Measurements from ENCODE around the gene MTAP. TPM values are rescaled to one million over a fixed set of nuclear protein-coding genes. Genes with fewer than 3 reads are reported as not detected.

Gene MTAP
- polyA plus RNA-seq, 1 donor from 2014 or later = 7.7 TPM

DNA sequence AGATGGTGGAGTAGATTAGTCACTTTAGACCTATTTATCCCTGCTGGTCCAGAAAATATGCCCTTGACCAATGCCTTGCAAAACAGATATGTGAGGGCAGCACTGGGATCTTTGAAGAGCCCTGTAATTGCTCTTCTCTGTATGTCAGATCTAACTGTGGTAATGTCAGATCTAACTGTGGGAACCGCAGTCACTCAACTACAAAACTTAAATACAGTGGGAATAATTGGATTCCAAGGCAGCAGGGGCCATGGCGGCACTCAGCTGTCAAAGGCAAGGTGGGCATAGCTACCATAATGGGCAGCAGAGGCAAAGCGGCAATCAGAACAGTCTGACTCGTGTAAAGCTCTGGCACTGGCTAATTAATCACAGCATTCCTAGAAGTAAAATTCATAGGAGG, 46.2 kb downstream of the MTAP start:
- no peak for TF ChIP-seq TAF1 (IDR thresholded peaks at IDR 0.05; ENCODE audit: low read depth)
- TF ChIP-seq, protein P1, sequence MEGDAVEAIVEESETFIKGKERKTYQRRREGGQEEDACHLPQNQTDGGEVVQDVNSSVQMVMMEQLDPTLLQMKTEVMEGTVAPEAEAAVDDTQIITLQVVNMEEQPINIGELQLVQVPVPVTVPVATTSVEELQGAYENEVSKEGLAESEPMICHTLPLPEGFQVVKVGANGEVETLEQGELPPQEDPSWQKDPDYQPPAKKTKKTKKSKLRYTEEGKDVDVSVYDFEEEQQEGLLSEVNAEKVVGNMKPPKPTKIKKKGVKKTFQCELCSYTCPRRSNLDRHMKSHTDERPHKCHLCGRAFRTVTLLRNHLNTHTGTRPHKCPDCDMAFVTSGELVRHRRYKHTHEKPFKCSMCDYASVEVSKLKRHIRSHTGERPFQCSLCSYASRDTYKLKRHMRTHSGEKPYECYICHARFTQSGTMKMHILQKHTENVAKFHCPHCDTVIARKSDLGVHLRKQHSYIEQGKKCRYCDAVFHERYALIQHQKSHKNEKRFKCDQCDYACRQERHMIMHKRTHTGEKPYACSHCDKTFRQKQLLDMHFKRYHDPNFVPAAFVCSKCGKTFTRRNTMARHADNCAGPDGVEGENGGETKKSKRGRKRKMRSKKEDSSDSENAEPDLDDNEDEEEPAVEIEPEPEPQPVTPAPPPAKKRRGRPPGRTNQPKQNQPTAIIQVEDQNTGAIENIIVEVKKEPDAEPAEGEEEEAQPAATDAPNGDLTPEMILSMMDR (IDR thresholded peaks at IDR 0.05; ENCODE audit: poor library complexity, severe bottlenecking) = no peak
- no peak for TF ChIP-seq EZH2 (IDR thresholded peaks at IDR 0.05; ENCODE audit: borderline replicate concordance, insufficient read depth, low read length, poor library complexity, severe bottlenecking)
- TF ChIP-seq RAD21 (conservative IDR thresholded peaks at IDR 0.05) = no peak
- no peak for TF ChIP-seq POLR2AphosphoS5 (IDR thresholded peaks at IDR 0.05)
- TF ChIP-seq, protein P2, sequence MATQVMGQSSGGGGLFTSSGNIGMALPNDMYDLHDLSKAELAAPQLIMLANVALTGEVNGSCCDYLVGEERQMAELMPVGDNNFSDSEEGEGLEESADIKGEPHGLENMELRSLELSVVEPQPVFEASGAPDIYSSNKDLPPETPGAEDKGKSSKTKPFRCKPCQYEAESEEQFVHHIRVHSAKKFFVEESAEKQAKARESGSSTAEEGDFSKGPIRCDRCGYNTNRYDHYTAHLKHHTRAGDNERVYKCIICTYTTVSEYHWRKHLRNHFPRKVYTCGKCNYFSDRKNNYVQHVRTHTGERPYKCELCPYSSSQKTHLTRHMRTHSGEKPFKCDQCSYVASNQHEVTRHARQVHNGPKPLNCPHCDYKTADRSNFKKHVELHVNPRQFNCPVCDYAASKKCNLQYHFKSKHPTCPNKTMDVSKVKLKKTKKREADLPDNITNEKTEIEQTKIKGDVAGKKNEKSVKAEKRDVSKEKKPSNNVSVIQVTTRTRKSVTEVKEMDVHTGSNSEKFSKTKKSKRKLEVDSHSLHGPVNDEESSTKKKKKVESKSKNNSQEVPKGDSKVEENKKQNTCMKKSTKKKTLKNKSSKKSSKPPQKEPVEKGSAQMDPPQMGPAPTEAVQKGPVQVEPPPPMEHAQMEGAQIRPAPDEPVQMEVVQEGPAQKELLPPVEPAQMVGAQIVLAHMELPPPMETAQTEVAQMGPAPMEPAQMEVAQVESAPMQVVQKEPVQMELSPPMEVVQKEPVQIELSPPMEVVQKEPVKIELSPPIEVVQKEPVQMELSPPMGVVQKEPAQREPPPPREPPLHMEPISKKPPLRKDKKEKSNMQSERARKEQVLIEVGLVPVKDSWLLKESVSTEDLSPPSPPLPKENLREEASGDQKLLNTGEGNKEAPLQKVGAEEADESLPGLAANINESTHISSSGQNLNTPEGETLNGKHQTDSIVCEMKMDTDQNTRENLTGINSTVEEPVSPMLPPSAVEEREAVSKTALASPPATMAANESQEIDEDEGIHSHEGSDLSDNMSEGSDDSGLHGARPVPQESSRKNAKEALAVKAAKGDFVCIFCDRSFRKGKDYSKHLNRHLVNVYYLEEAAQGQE (IDR thresholded peaks at IDR 0.05; ENCODE audit: borderline replicate concordance) = no peak
- TF ChIP-seq SMC3 (conservative IDR thresholded peaks at IDR 0.05; ENCODE audit: poor library complexity) = no peak
- no peak for TF ChIP-seq EP300 (conservative IDR thresholded peaks at IDR 0.05; ENCODE audit: poor library complexity, severe bottlenecking)
- TF ChIP-seq MXI1 (conservative IDR thresholded peaks at IDR 0.05; ENCODE audit: poor library complexity, severe bottlenecking) = no peak
- Histone ChIP-seq H2AFZ (ENCODE audit: low read depth, low read length) (no peak overlapping the region), H4K20me1 (ENCODE audit: insufficient read depth) (no peaks in the 10 kb centered on the region), H3K9me2 (ENCODE audit: insufficient read depth, low read length) (no peaks in the 10 kb centered on the region), H3K9ac (ENCODE audit: low read length) (no peak overlapping the region), H3F3A (ENCODE audit: insufficient read depth, low read length, poor library complexity, severe bottlenecking) (no peaks in the 10 kb centered on the region), H3K36me3 (ENCODE audit: insufficient read depth, low read length) (no peaks in the 10 kb centered on the region), H3K27me3 (ENCODE audit: insufficient read depth, low read depth, low read length) (no peaks in the 10 kb centered on the region), H3K4me2 (ENCODE audit: low read length) (no peak overlapping the region), H3K79me2 (replicated peaks; ENCODE audit: insufficient read depth, low read length) (no peaks in the 10 kb centered on the region), H3K9me3 (ENCODE audit: low read length) (no peaks in the 10 kb centered on the region), H3K27ac (ENCODE audit: low read length) (no peak overlapping the region), H3K4me3 (ENCODE audit: low read length) (no peak overlapping the region)

DNA sequence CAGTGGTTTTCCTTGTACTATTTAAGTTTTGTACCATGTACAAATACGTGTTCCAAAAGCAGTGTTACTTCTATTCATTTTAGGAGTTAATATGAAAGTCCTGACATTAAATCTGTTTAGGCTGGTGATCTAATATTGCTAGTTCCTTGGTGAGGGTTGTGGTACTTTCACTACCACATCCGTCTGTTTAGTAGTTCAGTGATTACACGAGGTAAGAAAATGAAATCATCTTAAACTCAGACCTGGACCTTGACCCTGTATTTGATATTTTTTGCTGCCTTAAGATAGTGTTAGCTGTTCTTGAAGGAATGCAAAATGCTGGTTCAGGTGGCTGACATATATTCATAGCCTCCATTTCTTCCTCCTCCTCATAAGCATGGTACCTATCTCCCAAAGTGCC, 50.3 kb downstream of the MTAP start:
- Histone ChIP-seq H3K9me2 (ENCODE audit: insufficient read depth, low read length) (no peaks in the 10 kb centered on the region), H3K27ac (ENCODE audit: low read length) (no peak overlapping the region), H3K9ac (ENCODE audit: low read length) (no peak overlapping the region), H3F3A (ENCODE audit: insufficient read depth, low read length, poor library complexity, severe bottlenecking) (no peaks in the 10 kb centered on the region), H3K27me3 (ENCODE audit: insufficient read depth, low read depth, low read length) (no peaks in the 10 kb centered on the region), H3K9me3 (ENCODE audit: low read length) (no peaks in the 10 kb centered on the region), H3K79me2 (replicated peaks; ENCODE audit: insufficient read depth, low read length) (no peaks in the 10 kb centered on the region), H2AFZ (ENCODE audit: low read depth, low read length) (no peak overlapping the region), H3K4me3 (ENCODE audit: low read length) (no peak overlapping the region), H3K4me2 (ENCODE audit: low read length) (no peak overlapping the region), H3K36me3 (ENCODE audit: insufficient read depth, low read length) (no peaks in the 10 kb centered on the region), H4K20me1 (ENCODE audit: insufficient read depth) (no peaks in the 10 kb centered on the region)
- TF ChIP-seq TAF1 (IDR thresholded peaks at IDR 0.05; ENCODE audit: low read depth) (no peak), POLR2AphosphoS5 (IDR thresholded peaks at IDR 0.05) (no peak), EZH2 (IDR thresholded peaks at IDR 0.05; ENCODE audit: borderline replicate concordance, insufficient read depth, low read length, poor library complexity, severe bottlenecking) (no peak), SMC3 (conservative IDR thresholded peaks at IDR 0.05; ENCODE audit: poor library complexity) (no peak), RAD21 (conservative IDR thresholded peaks at IDR 0.05) (no peak), MXI1 (conservative IDR thresholded peaks at IDR 0.05; ENCODE audit: poor library complexity, severe bottlenecking) (no peak), EP300 (conservative IDR thresholded peaks at IDR 0.05; ENCODE audit: poor library complexity, severe bottlenecking) (no peak)
- TF ChIP-seq, protein P2 (IDR thresholded peaks at IDR 0.05; ENCODE audit: borderline replicate concordance) = no peak
- TF ChIP-seq, protein P1 (IDR thresholded peaks at IDR 0.05; ENCODE audit: poor library complexity, severe bottlenecking) = no peak

Measured in neural cell (in vitro differentiated cells).